Tibial artery (tissue), 4 donors: ENCODE results near the gene PTPRN2.
"Not testable (repeated sequence)": the region's sequence is repeated elsewhere in the genome, so short reads cannot be mapped to it uniquely, and the experiment has no call there.

Experiments used
- DNase-seq, 2 donors: peaks; one replicate each; pipeline ENCODE4 v3.0.0-alpha.2; 2019
- H3K27ac ChIP-seq, 2 donors: fragments of 200-600 bp; sonication (generic) in 1 of 2; 1 replicate in 1 of 2; 2 replicates in 1 of 2; pipeline ENCODE4 v1.5.1; 2018 to 2019; ENCODE audit warnings: mild to moderate bottlenecking in 1 of 2
- H3K27me3 ChIP-seq, 2 donors: fragments of 200-600 bp; sonication (generic) in 1 of 2; one replicate each; pipeline versions ENCODE4 v1.5.1 to v1.6.0; 2016 to 2019
- H3K36me3 ChIP-seq, 3 donors: fragments of 200-600 bp; sonication (generic) in 2 of 3; one replicate each; pipeline ENCODE4 v1.5.1; 2016 to 2019; ENCODE audit warnings: mild to moderate bottlenecking in 2 of 3
- H3K4me1 ChIP-seq, 4 donors: fragments of 200-600 bp; sonication (generic) in 2 of 4; 1 replicate in 3 of 4; 2 replicates in 1 of 4; pipeline ENCODE4 v1.5.1; 2016 to 2019
- H3K4me3 ChIP-seq, 2 donors: fragments of 200-600 bp; sonication (generic) in 1 of 2; 1 replicate in 1 of 2; 2 replicates in 1 of 2; pipeline ENCODE4 v1.5.1; 2018 to 2019; ENCODE audit warnings: mild to moderate bottlenecking in 2 of 2
- H3K9me3 ChIP-seq, 3 donors: fragments of 200-600 bp; sonication (generic) in 1 of 3; one replicate each; pipeline ENCODE4 v1.5.1; 2016 to 2019
- intact Hi-C: fragments of 100-400 bp; cut with DNase I; formaldehyde crosslinking; loops from one replicate; pipeline ENCODE4 v1.15.0; 2023; ENCODE audit warnings: low total_unique reads
- TF ChIP-seq, protein P1 (sequence below), 2 experiments: fragments of 200-600 bp in 1 of 2; fragments of 450-650 bp in 1 of 2; IDR thresholded peaks; one replicate each; pipeline ENCODE4 v1.5.1; 2017 to 2019; ENCODE audit warnings: antibody characterized with exemption in 2 of 2, mild to moderate bottlenecking in 1 of 2, moderate library complexity in 1 of 2

Gene PTPRN2

DNA sequence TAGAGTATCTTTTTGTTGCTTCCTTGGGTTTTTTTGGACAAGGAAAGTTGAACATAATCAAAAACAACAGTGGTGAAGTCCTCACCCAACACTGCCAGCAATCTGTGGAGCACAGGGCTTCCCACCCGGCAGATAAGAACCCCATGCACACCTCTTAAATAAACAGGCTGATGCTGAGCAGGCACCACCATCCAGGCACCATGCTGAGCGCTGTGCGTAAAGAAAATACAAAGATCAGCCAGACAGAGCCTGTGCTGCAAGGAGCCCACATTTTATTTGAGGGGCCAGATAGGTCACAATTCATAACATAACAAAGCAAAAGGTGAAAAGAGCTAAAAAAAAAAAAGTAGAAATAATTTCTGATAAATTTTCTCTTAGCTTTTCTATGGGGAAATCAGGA is 231.2 kb downstream of the PTPRN2 start:
- Histone ChIP-seq H3K36me3 (no peaks in the 10 kb centered on the region), H3K4me1 (no peaks in the 10 kb centered on the region), H3K4me3 (no peak overlapping the region), H3K27me3 (peaks cover 0 to 12% of the 10 kb centered on the region in 2 donors), H3K27ac (no peak overlapping the region), H3K9me3 (peaks cover 0 to 14% (median 0%) of the 10 kb centered on the region in 3 donors)
- intact Hi-C loops = no loop called here
- no peak for DNase-seq
- TF ChIP-seq, protein P1, sequence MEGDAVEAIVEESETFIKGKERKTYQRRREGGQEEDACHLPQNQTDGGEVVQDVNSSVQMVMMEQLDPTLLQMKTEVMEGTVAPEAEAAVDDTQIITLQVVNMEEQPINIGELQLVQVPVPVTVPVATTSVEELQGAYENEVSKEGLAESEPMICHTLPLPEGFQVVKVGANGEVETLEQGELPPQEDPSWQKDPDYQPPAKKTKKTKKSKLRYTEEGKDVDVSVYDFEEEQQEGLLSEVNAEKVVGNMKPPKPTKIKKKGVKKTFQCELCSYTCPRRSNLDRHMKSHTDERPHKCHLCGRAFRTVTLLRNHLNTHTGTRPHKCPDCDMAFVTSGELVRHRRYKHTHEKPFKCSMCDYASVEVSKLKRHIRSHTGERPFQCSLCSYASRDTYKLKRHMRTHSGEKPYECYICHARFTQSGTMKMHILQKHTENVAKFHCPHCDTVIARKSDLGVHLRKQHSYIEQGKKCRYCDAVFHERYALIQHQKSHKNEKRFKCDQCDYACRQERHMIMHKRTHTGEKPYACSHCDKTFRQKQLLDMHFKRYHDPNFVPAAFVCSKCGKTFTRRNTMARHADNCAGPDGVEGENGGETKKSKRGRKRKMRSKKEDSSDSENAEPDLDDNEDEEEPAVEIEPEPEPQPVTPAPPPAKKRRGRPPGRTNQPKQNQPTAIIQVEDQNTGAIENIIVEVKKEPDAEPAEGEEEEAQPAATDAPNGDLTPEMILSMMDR (IDR thresholded peaks at IDR 0.05) = no peak

DNA sequence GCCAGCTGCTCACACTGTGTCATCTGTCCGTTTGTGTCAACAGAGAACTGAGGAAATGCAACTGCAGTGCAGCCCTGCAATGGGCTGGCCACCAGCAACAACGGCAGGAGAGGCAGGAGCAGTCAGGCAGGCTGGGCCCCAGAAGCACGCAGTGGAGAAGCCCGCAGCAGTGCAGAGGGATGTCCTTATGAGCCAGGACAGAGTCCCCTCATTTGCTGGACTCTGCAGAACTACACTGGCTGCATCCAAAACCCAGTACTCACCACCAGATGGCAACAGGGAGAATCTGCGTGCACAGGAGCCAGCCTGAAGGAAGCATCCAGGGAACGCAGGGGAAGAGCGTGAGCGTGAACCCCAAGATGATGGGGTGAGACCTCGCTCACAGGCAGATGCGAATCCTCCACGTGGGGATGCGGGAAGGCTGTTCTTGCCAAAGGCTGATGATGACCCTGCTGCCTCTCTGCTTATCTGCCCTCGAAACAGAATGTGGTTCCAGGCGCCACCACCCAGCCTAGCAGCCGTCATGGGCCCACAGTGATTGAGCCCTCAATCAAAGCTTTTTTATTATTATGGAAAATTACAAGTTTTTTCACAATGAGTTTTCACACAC is 232.1 kb downstream of the PTPRN2 start:
- Histone ChIP-seq H3K36me3 (no peaks in the 10 kb centered on the region), H3K27ac (no peak overlapping the region), H3K4me3 (no peak overlapping the region), H3K9me3 (peaks cover 0 to 14% (median 0%) of the 10 kb centered on the region in 3 donors), H3K4me1 (no peaks in the 10 kb centered on the region), H3K27me3 (peaks cover 0 to 12% of the 10 kb centered on the region in 2 donors)
- peak in 1 of 2 donors; percentile 33 for DNase-seq
- TF ChIP-seq, protein P1 (IDR thresholded peaks at IDR 0.05) = no peak
- intact Hi-C loops = no loop called here

DNA sequence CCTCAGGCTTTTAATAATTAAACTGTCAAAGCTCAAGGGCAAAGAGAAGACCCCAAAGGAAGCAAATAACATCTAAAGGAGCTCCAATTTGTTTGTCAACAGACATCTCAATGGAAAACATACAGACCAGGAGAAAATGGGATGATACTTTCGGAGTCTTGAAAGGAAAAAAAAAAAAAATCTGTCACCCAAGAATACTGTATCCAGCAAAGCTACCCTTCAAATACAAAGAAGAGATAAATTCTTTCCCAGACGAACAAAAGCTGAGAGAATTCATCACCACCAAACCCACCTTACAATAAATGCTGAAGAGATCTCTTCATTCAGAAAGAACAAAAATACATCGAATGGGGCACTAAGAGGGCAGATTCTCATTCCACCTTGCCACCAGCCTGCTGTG is 232.8 kb downstream of the PTPRN2 start:
- peaks cover 0 to 14% (median 0%) of the 10 kb centered on the region in 3 donors for H3K9me3 ChIP-seq
- H3K27me3 ChIP-seq = peaks cover 0 to 12% of the 10 kb centered on the region in 2 donors
- TF ChIP-seq, protein P1 (IDR thresholded peaks at IDR 0.05) = no peak
- peak in 1 of 2 donors; percentile 3 for DNase-seq
- intact Hi-C loops = no loop called here
- no peak overlapping the region for H3K4me3 ChIP-seq
- no peaks in the 10 kb centered on the region for H3K4me1 ChIP-seq
- no peaks in the 10 kb centered on the region for H3K36me3 ChIP-seq
- no peak overlapping the region for H3K27ac ChIP-seq

DNA sequence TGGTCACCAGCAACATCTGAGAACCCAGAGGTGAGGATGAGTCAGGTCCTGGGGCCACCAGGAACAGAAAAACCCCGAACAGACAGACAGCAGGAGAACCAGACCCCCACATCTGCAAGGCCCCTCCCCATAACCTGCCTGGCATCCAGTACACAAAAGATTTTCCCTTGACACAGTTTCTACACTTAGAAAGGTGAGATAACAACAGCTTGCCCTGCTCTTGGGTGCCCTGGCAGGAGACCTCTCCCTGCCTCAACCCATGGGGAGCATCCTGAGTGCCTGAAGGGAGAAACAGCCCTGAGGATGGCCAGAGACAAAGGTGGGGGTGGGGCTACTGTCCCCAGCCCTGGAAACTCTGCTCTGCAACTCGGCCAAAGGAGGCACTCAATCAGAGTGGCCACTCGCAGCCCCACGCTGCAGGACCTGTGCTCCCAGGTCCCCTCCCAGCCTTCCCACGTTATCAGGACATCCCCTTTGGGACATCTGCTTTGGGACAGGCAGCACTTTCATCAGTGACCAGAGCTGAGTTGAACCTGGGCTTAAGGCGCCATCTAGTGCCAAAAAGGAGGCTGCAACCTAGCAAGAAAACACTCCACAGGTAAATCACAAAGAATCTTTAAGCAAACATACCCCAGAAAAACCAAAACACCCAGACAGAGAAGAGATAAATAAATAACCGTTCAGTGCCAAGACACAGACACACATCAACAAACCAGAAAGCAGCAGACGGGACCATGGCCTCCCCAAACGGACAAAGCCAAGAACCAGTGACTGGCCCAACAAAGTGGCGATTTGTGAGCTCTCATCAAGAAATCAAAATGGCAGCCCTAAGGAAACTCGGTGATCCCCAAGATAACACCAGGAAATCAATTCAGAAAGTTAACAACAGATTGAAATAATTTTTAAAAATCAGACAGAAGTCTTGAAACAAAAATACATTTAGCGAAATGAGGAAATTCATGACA is 233.7 kb downstream of the PTPRN2 start:
- H3K4me1 ChIP-seq = no peaks in the 10 kb centered on the region
- H3K9me3 ChIP-seq = peaks cover 0 to 14% (median 0%) of the 10 kb centered on the region in 3 donors
- H3K36me3 ChIP-seq = no peaks in the 10 kb centered on the region
- intact Hi-C loops = no loop called here
- H3K27me3 ChIP-seq = peaks cover 0 to 12% of the 10 kb centered on the region in 2 donors
- no peak overlapping the region for H3K27ac ChIP-seq
- TF ChIP-seq, protein P1 (IDR thresholded peaks at IDR 0.05) = no peak
- H3K4me3 ChIP-seq = no peak overlapping the region
- peak in 1 of 2 donors; percentile 23 for DNase-seq

DNA sequence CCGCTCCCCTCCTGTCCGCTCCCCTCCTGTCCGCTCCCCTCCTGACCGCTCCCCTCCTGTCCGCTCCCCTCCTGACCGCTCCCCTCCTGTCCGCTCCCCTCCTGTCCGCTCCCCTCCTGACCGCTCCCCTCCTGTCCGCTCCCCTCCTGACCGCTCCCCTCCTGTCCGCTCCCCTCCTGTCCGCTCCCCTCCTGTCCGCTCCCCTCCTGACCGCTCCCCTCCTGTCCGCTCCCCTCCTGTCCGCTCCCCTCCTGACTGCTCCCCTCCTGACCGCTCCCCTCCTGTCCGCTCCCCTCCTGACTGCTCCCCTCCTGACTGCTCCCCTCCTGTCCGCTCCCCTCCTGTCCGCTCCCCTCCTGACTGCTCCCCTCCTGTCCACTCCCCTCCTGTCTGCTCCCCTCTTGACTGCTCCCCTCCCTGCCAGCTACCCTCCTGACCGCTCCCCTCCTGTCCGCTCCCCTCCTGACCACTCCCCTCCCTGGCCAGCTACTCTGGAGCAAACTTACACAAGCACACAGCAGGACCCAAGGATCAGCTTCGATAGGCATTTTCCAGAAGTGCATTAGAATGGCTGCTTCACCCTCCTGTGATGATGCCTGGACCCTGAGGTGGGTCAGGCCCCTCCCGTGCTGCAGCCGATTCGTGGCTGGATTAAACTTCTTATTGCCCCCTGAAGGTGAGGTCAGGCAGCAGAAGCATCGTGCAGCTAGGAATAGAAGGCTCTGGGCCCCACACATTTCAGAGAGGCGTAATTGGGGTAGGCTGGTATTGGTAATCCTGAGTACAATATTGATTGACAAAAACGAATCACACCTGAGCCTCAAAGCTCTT is 235.5 kb downstream of the PTPRN2 start:
- DNase-seq = peak in 1 of 2 donors; percentile 16
- H3K4me1 ChIP-seq, intact Hi-C loops, H3K27ac ChIP-seq, H3K27me3 ChIP-seq, H3K4me3 ChIP-seq, H3K36me3 ChIP-seq: not testable (repeated sequence)
- peaks cover 0 to 14% (median 0%) of the 10 kb centered on the region in 3 donors for H3K9me3 ChIP-seq
